Neural cell (in vitro differentiated cells): ENCODE measurements around the gene IL17D. TPM values are rescaled to one million over a fixed set of nuclear protein-coding genes. Genes with fewer than 3 reads are reported as not detected.

Experiments
- H2AFZ ChIP-seq: fragments of 200-600, 300-800 bp; sonication (generic), shearing (Covaris generic); 2 replicates; pipeline ENCODE4 v1.6.0; 2014; ENCODE audit warnings: low read depth, mild to moderate bottlenecking, antibody characterized with exemption, low read length, moderate library complexity
- H3F3A ChIP-seq: fragments of 200-600 bp; shearing (Covaris generic); 2 replicates; pipeline ENCODE4 v1.6.1; 2016; ENCODE audit warnings: mild to moderate bottlenecking, moderate library complexity, mixed read lengths, antibody characterized with exemption, low read length; ENCODE audit not compliant: insufficient read depth, poor library complexity, severe bottlenecking
- H3K27ac ChIP-seq: fragments of 200-600, 300-800 bp; sonication (generic), shearing (Covaris generic); 2 replicates; pipeline ENCODE4 v1.5.1; 2014; ENCODE audit warnings: mild to moderate bottlenecking, low read length, moderate library complexity
- H3K27me3 ChIP-seq: fragments of 300-800, 200-600 bp; sonication (generic), shearing (Covaris generic); 2 replicates; pipeline ENCODE4 v1.6.0; 2014; ENCODE audit warnings: mild to moderate bottlenecking, low read depth, low read length, moderate library complexity; ENCODE audit not compliant: insufficient read depth
- H3K36me3 ChIP-seq: fragments of 300-800, 200-600 bp; sonication (generic), shearing (Covaris generic); 2 replicates; pipeline ENCODE4 v1.5.1; 2014; ENCODE audit warnings: mild to moderate bottlenecking, antibody characterized with exemption, low read length, moderate library complexity; ENCODE audit not compliant: insufficient read depth
- H3K4me2 ChIP-seq: fragments of 300-800, 200-600 bp; sonication (generic), shearing (Covaris generic); 2 replicates; pipeline ENCODE4 v1.6.0; 2014; ENCODE audit warnings: mild to moderate bottlenecking, low read length
- H3K4me3 ChIP-seq: fragments of 300-800, 200-600 bp; sonication (generic), shearing (Covaris generic); 2 replicates; pipeline ENCODE4 v1.5.1; 2014; ENCODE audit warnings: mild to moderate bottlenecking, low read length, moderate library complexity
- H3K79me2 ChIP-seq: fragments of 200-600 bp; shearing (Covaris generic); replicated peaks from 2 replicates; pipeline ENCODE4 v1.6.0; 2014; ENCODE audit warnings: mild to moderate bottlenecking, low read length, moderate library complexity; ENCODE audit not compliant: insufficient read depth
- H3K9ac ChIP-seq: fragments of 300-800, 200-600 bp; sonication (generic), shearing (Covaris generic); 2 replicates; pipeline ENCODE4 v1.6.1; 2016; ENCODE audit warnings: mild to moderate bottlenecking, low read length, mixed read lengths
- H3K9me2 ChIP-seq: fragments of 200-600 bp; shearing (Covaris generic); 2 replicates; pipeline ENCODE4 v1.6.1; 2016; ENCODE audit warnings: mild to moderate bottlenecking, low read length, mixed read lengths; ENCODE audit not compliant: insufficient read depth
- H3K9me3 ChIP-seq: fragments of 200-600, 300-800 bp; sonication (generic), shearing (Covaris generic); 2 replicates; pipeline ENCODE4 v1.6.1; 2016; ENCODE audit warnings: mild to moderate bottlenecking, mixed run types, low read length, moderate library complexity, mixed read lengths
- H4K20me1 ChIP-seq: fragments of 200-600 bp; shearing (Covaris generic); 2 replicates; pipeline ENCODE4 v1.6.1; 2016; ENCODE audit warnings: mild to moderate bottlenecking, mixed run types; ENCODE audit not compliant: insufficient read depth
- EP300 ChIP-seq: fragments of 450-650 bp; conservative IDR thresholded peaks from 2 replicates; pipeline ENCODE4 v1.6.1; 2014; ENCODE audit warnings: antibody characterized with exemption, mild to moderate bottlenecking, moderate library complexity; ENCODE audit not compliant: poor library complexity, severe bottlenecking
- EZH2 ChIP-seq: fragments of 200-600, 300-800 bp; shearing (Covaris generic), sonication (generic); IDR thresholded peaks from 2 replicates; pipeline ENCODE4 v1.6.1; 2014; ENCODE audit warnings: antibody characterized with exemption, low read length, borderline replicate concordance, mild to moderate bottlenecking; ENCODE audit not compliant: insufficient read depth, poor library complexity, severe bottlenecking
- MXI1 ChIP-seq: fragments of 450-650 bp; conservative IDR thresholded peaks from 2 replicates; pipeline ENCODE4 v1.6.1; 2014; ENCODE audit warnings: antibody characterized with exemption, mild to moderate bottlenecking; ENCODE audit not compliant: poor library complexity, severe bottlenecking
- POLR2AphosphoS5 ChIP-seq: IDR thresholded peaks from 2 replicates; pipeline ENCODE4 v1.6.1; 2012
- RAD21 ChIP-seq: fragments of 450-650 bp; conservative IDR thresholded peaks from 2 replicates; pipeline ENCODE4 v1.6.1; 2014; ENCODE audit warnings: antibody characterized with exemption, mild to moderate bottlenecking, moderate library complexity
- SMC3 ChIP-seq: fragments of 450-650 bp; conservative IDR thresholded peaks from 2 replicates; pipeline ENCODE4 v1.6.1; 2014; ENCODE audit warnings: antibody characterized with exemption, mild to moderate bottlenecking, moderate library complexity; ENCODE audit not compliant: poor library complexity
- TAF1 ChIP-seq: IDR thresholded peaks from 2 replicates; pipeline ENCODE4 v1.6.1; 2012; ENCODE audit warnings: low read depth
- polyA plus RNA-seq: library from polyadenylated mRNA; depleted of rRNA; stranded (reverse); fragments of >200 nt; gene quantifications from 2 replicates; pipeline ENCODE4 v1.2.3, GENCODE V29; 2014
- TF ChIP-seq, protein P1 (sequence below): fragments of 450-650 bp; IDR thresholded peaks from 2 replicates; pipeline ENCODE4 v1.5.1; 2014; ENCODE audit warnings: antibody characterized with exemption, mild to moderate bottlenecking, moderate library complexity; ENCODE audit not compliant: poor library complexity, severe bottlenecking
- TF ChIP-seq, protein P2 (sequence below): IDR thresholded peaks from 2 replicates; pipeline ENCODE4 v1.6.1; 2012; ENCODE audit warnings: borderline replicate concordance

IL17D gene
- polyA plus RNA-seq, 1 donor from 2014 or later: 14.5 TPM

DNA sequence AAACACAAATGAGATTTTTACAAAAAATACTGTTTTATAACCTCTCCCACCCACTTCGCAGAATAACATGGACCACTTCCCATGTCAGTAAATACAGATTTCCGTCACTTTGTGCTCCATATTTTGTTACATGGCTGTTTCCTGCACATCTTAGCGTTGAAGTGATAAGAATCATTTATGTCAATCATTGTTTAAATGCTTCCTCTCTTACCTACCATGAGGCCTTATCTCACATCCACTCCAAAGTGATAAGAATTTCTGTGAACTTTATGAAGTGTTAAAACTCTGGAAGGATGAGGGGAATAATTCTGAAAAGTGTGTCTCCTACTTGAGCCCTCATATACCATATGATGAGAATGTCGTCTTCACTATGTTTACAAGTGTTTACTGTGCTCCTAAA is 36.6 kb upstream of the IL17D start:
- H3K4me3 ChIP-seq: no peak overlapping the region
- H3F3A ChIP-seq: no peaks in the 10 kb centered on the region
- H3K9ac ChIP-seq: no peak overlapping the region
- no peaks in the 10 kb centered on the region for H3K9me3 ChIP-seq
- H3K36me3 ChIP-seq: no peaks in the 10 kb centered on the region
- H3K9me2 ChIP-seq: no peaks in the 10 kb centered on the region
- H3K27me3 ChIP-seq: no peaks in the 10 kb centered on the region
- H2AFZ ChIP-seq: no peak overlapping the region
- no peak overlapping the region for H3K27ac ChIP-seq
- TF ChIP-seq EZH2 (no peak), MXI1 (no peak), POLR2AphosphoS5 (no peak), SMC3 (no peak), EP300 (no peak), TAF1 (no peak), RAD21 (no peak)
- TF ChIP-seq, protein P1, sequence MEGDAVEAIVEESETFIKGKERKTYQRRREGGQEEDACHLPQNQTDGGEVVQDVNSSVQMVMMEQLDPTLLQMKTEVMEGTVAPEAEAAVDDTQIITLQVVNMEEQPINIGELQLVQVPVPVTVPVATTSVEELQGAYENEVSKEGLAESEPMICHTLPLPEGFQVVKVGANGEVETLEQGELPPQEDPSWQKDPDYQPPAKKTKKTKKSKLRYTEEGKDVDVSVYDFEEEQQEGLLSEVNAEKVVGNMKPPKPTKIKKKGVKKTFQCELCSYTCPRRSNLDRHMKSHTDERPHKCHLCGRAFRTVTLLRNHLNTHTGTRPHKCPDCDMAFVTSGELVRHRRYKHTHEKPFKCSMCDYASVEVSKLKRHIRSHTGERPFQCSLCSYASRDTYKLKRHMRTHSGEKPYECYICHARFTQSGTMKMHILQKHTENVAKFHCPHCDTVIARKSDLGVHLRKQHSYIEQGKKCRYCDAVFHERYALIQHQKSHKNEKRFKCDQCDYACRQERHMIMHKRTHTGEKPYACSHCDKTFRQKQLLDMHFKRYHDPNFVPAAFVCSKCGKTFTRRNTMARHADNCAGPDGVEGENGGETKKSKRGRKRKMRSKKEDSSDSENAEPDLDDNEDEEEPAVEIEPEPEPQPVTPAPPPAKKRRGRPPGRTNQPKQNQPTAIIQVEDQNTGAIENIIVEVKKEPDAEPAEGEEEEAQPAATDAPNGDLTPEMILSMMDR: no peak
- TF ChIP-seq, protein P2, sequence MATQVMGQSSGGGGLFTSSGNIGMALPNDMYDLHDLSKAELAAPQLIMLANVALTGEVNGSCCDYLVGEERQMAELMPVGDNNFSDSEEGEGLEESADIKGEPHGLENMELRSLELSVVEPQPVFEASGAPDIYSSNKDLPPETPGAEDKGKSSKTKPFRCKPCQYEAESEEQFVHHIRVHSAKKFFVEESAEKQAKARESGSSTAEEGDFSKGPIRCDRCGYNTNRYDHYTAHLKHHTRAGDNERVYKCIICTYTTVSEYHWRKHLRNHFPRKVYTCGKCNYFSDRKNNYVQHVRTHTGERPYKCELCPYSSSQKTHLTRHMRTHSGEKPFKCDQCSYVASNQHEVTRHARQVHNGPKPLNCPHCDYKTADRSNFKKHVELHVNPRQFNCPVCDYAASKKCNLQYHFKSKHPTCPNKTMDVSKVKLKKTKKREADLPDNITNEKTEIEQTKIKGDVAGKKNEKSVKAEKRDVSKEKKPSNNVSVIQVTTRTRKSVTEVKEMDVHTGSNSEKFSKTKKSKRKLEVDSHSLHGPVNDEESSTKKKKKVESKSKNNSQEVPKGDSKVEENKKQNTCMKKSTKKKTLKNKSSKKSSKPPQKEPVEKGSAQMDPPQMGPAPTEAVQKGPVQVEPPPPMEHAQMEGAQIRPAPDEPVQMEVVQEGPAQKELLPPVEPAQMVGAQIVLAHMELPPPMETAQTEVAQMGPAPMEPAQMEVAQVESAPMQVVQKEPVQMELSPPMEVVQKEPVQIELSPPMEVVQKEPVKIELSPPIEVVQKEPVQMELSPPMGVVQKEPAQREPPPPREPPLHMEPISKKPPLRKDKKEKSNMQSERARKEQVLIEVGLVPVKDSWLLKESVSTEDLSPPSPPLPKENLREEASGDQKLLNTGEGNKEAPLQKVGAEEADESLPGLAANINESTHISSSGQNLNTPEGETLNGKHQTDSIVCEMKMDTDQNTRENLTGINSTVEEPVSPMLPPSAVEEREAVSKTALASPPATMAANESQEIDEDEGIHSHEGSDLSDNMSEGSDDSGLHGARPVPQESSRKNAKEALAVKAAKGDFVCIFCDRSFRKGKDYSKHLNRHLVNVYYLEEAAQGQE: no peak
- H4K20me1 ChIP-seq: no peaks in the 10 kb centered on the region
- H3K4me2 ChIP-seq: no peak overlapping the region
- H3K79me2 ChIP-seq: no peaks in the 10 kb centered on the region

DNA sequence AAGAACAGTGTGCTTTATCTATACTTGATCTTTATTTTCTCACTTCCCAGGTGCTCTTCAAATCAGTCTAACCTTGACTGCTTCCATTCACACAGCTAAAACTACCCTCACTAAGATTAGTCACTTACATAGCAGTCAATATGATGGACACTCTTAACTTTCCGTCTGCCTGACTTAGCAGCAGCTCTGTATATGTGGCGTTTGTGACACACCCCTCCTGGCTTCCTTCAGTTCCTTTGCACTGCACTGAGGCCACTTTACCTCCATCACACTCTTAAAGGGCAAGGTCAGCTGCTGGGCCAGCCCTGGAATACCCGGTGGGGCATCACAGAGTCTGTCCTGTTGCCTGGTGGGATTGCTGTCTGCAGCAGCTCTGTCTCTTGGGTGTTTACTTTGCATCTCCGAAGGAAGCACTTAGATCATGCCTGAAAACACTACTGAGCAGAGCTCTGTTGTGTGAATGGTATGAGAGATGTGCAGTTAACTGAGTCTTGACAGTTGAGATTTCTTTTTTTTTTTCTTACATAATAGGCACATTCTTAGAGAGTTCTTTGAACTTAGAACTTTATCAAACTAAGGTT is 35.6 kb upstream of the IL17D start:
- no peaks in the 10 kb centered on the region for H3K79me2 ChIP-seq
- no peaks in the 10 kb centered on the region for H3F3A ChIP-seq
- no peak overlapping the region for H3K9ac ChIP-seq
- H3K27ac ChIP-seq: no peak overlapping the region
- H3K36me3 ChIP-seq: no peaks in the 10 kb centered on the region
- H3K9me3 ChIP-seq: no peaks in the 10 kb centered on the region
- no peaks in the 10 kb centered on the region for H4K20me1 ChIP-seq
- H3K9me2 ChIP-seq: no peaks in the 10 kb centered on the region
- TF ChIP-seq TAF1: no peak
- TF ChIP-seq SMC3: no peak
- TF ChIP-seq EP300: no peak
- TF ChIP-seq, protein P1: no peak
- no peak for TF ChIP-seq RAD21
- TF ChIP-seq EZH2: no peak
- no peaks in the 10 kb centered on the region for H3K27me3 ChIP-seq
- H3K4me3 ChIP-seq: no peak overlapping the region
- H2AFZ ChIP-seq: no peak overlapping the region
- no peak overlapping the region for H3K4me2 ChIP-seq
